ENCODE results near the gene ZNF473.

GRCh38 chr19:49977076-49977475, 48.7 kb upstream of the ZNF473 start:
- TF ChIP-seq MAX (IDR thresholded peaks at IDR 0.05; ENCODE audit: low read depth, low read length) = no peak
- no peak for TF ChIP-seq CTCF (IDR thresholded peaks at IDR 0.05; ENCODE audit: low read depth, low read length)
- TF ChIP-seq POLR2A (IDR thresholded peaks at IDR 0.05; ENCODE audit: extremely low read depth, insufficient read length) = no peak

All from NB4 (cell line).